Bronchial epithelial cell (primary cell): ENCODE results near the gene PPP1R16B. TPM values are rescaled to one million over a fixed set of nuclear protein-coding genes. Genes with fewer than 3 reads are reported as not detected.

Experiments used
- DNase-seq: peaks from one replicate; pipeline ENCODE4 v3.0.0-alpha.2; 2010; ENCODE audit warnings: low read depth
- FAIRE-seq: peaks from 2 replicates; lab custom pipeline; 2011; peaks lifted over from hg19 to GRCh38; lab: Jason Lieb, UNC
- H3K27me3 ChIP-seq: 2 replicates; pipeline ENCODE4 v1.5.1; 2011; ENCODE audit warnings: low read length; ENCODE audit not compliant: control insufficient read depth, insufficient read depth
- H3K36me3 ChIP-seq: 2 replicates; pipeline ENCODE4 v1.5.1; 2011; ENCODE audit warnings: low read length; ENCODE audit not compliant: control insufficient read depth, insufficient read depth
- H3K4me3 ChIP-seq: 2 replicates; pipeline ENCODE4 v1.5.1; 2011; ENCODE audit warnings: mild to moderate bottlenecking, low read depth, low read length, control low read depth
- total RNA-seq: library from RNA; depleted of rRNA; stranded (reverse); fragments of >200 nt; gene quantifications from 2 replicates; pipeline ENCODE4 v1.2.1, GENCODE V29; 2014
- TF ChIP-seq, protein P1 (sequence below): IDR thresholded peaks from 2 replicates; pipeline ENCODE4 v1.5.1; 2011; ENCODE audit warnings: mild to moderate bottlenecking, moderate library complexity, low read length, control low read depth, inconsistent platforms; ENCODE audit not compliant: insufficient read depth, severe bottlenecking

PPP1R16B gene
- total RNA-seq, 1 donor from 2014 or later = 0.26 TPM

DNA sequence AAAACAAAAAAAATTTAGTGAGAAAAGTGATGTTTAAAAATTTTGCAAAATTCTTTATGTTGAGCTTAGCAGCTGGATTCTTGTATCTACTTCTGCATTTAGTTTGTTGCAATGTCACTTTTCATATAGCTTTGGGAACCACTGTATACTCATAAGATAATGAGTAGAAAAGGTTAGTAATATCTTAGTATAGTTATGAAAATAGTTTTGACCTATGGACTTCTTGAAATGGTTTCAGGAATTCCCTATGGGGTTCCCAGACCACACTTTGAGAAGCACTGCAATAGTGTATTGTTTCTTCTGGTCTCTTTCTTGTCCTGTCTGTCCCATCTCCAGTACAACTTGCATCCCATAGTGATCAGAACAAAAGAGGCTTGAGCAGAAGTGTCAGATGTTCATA lies 29.4 kb downstream of the PPP1R16B start:
- no peak for FAIRE-seq
- TF ChIP-seq, protein P1, sequence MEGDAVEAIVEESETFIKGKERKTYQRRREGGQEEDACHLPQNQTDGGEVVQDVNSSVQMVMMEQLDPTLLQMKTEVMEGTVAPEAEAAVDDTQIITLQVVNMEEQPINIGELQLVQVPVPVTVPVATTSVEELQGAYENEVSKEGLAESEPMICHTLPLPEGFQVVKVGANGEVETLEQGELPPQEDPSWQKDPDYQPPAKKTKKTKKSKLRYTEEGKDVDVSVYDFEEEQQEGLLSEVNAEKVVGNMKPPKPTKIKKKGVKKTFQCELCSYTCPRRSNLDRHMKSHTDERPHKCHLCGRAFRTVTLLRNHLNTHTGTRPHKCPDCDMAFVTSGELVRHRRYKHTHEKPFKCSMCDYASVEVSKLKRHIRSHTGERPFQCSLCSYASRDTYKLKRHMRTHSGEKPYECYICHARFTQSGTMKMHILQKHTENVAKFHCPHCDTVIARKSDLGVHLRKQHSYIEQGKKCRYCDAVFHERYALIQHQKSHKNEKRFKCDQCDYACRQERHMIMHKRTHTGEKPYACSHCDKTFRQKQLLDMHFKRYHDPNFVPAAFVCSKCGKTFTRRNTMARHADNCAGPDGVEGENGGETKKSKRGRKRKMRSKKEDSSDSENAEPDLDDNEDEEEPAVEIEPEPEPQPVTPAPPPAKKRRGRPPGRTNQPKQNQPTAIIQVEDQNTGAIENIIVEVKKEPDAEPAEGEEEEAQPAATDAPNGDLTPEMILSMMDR = no peak

DNA sequence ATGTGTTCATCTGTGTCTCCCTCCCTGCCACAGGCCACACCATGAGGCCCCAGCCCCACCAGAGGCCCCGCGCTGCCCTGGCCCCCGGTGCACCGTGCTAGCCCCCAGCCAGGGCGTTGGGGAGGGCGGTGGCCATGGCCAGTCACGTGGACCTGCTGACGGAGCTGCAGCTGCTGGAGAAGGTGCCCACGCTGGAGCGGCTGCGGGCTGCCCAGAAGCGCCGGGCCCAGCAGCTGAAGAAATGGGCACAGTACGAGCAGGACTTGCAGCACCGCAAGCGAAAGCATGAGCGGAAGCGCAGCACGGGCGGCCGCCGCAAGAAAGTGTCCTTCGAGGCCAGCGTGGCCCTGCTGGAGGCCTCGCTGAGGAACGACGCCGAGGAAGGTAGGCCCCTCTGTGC lies 30.3 kb downstream of the PPP1R16B start:
- Histone ChIP-seq H3K27me3 (no peaks in the 10 kb centered on the region), H3K4me3 (no peak overlapping the region), H3K36me3 (no peaks in the 10 kb centered on the region)
- TF ChIP-seq, protein P1 = no peak
- FAIRE-seq = no peak
- no peak for DNase-seq

More for the DNA sequence above, 29.4 kb downstream of the PPP1R16B start:
- Histone ChIP-seq H3K4me3 (no peak overlapping the region), H3K27me3 (no peaks in the 10 kb centered on the region), H3K36me3 (no peaks in the 10 kb centered on the region)
- DNase-seq = no peak

DNA sequence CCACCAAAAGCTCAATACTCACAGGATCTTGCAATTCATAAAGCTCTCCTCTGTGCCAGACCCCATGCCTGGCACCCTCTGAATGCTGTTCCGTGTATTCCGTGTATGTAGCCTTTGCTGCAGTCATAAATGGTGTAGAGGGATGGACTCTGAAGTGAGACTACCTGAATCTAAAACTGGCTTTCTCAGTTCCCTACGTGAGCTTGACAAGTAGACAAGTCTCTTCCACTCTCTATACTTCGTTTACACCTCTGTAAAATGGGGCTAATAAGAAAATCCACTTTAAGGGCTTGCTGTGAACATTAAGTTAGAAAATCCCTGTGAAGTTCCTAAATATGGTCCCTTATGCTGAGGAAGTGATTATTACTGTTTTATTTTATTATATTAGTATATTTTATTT lies 31.5 kb downstream of the PPP1R16B start:
- DNase-seq (no peak), FAIRE-seq (no peak)
- Histone ChIP-seq H3K27me3 (no peaks in the 10 kb centered on the region), H3K4me3 (no peak overlapping the region), H3K36me3 (no peaks in the 10 kb centered on the region)
- TF ChIP-seq, protein P1 = no peak

DNA sequence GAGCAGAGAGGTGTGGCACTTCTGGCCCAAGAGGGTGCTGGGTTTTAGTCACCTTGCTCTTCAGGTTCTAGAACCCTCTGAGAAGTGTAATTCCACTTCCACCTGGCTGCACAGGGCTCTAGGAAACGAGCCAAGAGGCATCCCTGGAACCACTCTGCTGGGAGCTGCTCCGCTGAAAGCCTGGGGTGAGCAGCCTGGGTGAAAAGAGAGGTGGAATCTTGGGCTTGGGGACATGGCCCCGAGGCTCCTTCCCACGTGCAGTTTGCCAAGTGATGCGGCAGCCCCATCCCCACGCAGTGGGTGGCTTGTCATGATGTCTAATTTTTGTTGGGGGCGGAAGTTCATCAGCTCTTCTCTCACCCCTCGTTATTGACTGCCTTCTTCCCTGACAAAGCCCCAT lies 32.8 kb downstream of the PPP1R16B start:
- Histone ChIP-seq H3K4me3 (no peak overlapping the region), H3K27me3 (no peaks in the 10 kb centered on the region), H3K36me3 (no peaks in the 10 kb centered on the region)
- TF ChIP-seq, protein P1 = no peak
- FAIRE-seq = no peak
- DNase-seq = no peak

DNA sequence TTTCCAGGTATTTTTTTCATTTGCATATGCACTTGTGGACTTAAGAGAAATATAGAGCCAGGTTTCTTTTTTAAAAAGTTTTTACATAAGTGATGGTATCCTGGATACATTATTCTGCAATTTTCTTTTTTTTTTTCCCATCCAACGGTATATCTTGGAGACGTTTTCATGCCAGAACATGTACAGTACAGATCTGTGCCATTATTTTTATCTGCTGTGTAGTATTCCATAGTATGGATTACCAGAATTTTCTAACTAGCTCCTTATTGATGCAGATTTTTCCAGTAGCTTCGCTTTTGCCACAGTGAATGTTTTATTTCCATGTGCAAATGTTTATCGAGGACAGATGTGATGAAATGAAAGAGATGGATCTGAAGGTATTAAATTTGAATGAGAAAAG lies 34.1 kb downstream of the PPP1R16B start:
- no peak for FAIRE-seq
- no peak overlapping the region for H3K4me3 ChIP-seq
- TF ChIP-seq, protein P1 = no peak
- no peaks in the 10 kb centered on the region for H3K27me3 ChIP-seq
- H3K36me3 ChIP-seq = no peaks in the 10 kb centered on the region
- DNase-seq = no peak
